Naive thymus-derived CD8-positive, alpha-beta T cell (primary cell): ENCODE data around the gene SEMG2. TPM values are rescaled to one million over a fixed set of nuclear protein-coding genes. Genes with fewer than 3 reads are reported as not detected.
A peak's percentile ranks its signal among the peaks of the same experiment; 100 is the strongest.

Experiments used
- ATAC-seq, 2 donors: fragments of 150-1000 bp; cut with Tn5 transposase in 1 of 2; sonication (Bioruptor Pico), chemical (Tn5 transposase) in 1 of 2; 1 replicate in 1 of 2; 2 replicates in 1 of 2; pipeline ENCODE4 v1.10.0; 2021; ENCODE audit warnings: mild to moderate bottlenecking in 2 of 2, moderate library complexity in 2 of 2
- POLR2A ChIA-PET: fragments of 350-600 bp; sonication (Branson Sonifier 250); formaldehyde crosslinking; loops from one replicate; lab custom pipeline; 2021; ENCODE audit warnings: antibody characterized with exemption; lab: Charles Lee
- DNase-seq, 10 donors: peaks; one replicate each; pipeline versions ENCODE4 v3.0.0 to v3.0.0-alpha.2; 2020 to 2022
- H3K27ac Mint-ChIP-seq, 10 donors: one replicate each; pipeline ENCODE4 v1.8.0; 2020 to 2022; ENCODE audit warnings: mild to moderate bottlenecking in 10 of 10, mixed read lengths in 10 of 10, moderate library complexity in 4 of 10, inconsistent platforms in 1 of 10
- H3K27me3 Mint-ChIP-seq, 5 donors: one replicate each; pipeline ENCODE4 v1.8.0; 2021 to 2022; ENCODE audit warnings: mixed read lengths in 5 of 5
- H3K36me3 Mint-ChIP-seq, 3 donors: one replicate each; pipeline ENCODE4 v1.8.0; 2020 to 2022; ENCODE audit warnings: mixed read lengths in 3 of 3, mild to moderate bottlenecking in 2 of 3, inconsistent platforms in 1 of 3
- H3K4me1 Mint-ChIP-seq, 4 donors: one replicate each; pipeline ENCODE4 v1.8.0; 2021 to 2022; ENCODE audit warnings: mixed read lengths in 4 of 4
- H3K4me3 Mint-ChIP-seq, 10 donors: one replicate each; pipeline ENCODE4 v1.8.0; 2020 to 2022; ENCODE audit warnings: mild to moderate bottlenecking in 10 of 10, mixed read lengths in 10 of 10, moderate library complexity in 6 of 10, inconsistent platforms in 1 of 10
- H3K9me3 Mint-ChIP-seq, 9 donors: one replicate each; pipeline ENCODE4 v1.8.0; 2020 to 2022; ENCODE audit warnings: mixed read lengths in 9 of 9, mild to moderate bottlenecking in 3 of 9, inconsistent platforms in 1 of 9, moderate library complexity in 1 of 9
- polyA plus RNA-seq, 3 donors: library from polyadenylated mRNA; unstranded; fragments of 300-500 nt; fragmentation: Illumina TruSeq; gene quantifications; one replicate each; pipeline ENCODE4 v1.2.3, GENCODE V29; 2021
- total RNA-seq, 8 experiments: library from RNA in 2 of 8; stranded (reverse) in 2 of 8; gene quantifications; one replicate each; pipeline ENCODE4 v1.2.3 and lab custom pipeline; 2021 to 2026

The SEMG2 gene
- total and polyA plus RNA-seq, 5 experiments from 2014 or later, result not detected

- Mint-ChIP-seq H3K27ac (no peak within 1 kb of the TSS), H3K36me3 (peaks cover 0 to 20% (median 0%) of the 10 kb centered on the region in 3 donors), H3K9me3 (peaks cover 6 to 27% (median 10%) of the 10 kb centered on the region in 9 donors), H3K4me1 (no peaks in the 10 kb centered on the region), H3K27me3 (peaks cover 34 to 64% (median 39%) of the 10 kb centered on the region in 5 donors), H3K4me3 (no peak within 1 kb of the TSS)
- DNase-seq, result no peak
- no peak for ATAC-seq
- POLR2A ChIA-PET, result no interaction called here
These were observed 14.4 kb upstream of the SEMG2 start, which contains the start of gene SEMG1 for GRCh38 chr20:45206725-45207124. SEMG1 (plus strand) TSS chr20:45207033; CDS start chr20:45207054, 21 bp downstream.

DNA sequence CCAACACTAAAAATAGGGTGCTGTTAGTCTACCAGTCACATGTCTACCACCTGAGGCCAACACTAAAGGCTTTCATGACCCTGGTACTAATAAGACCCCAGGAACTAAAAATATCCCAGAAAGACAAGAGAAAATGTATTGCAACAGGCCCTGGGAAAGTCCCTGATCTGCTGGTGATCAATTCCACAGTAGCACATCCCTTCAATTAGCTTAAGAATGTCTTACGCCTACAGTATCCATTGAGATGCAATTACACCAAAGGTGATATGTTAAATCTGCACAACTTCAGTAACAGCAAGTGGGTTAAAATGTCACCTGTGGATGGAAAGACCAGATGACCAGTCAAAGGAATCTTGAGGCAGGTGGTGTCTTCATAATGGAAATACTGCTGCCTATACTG is 11.2 kb upstream of the SEMG2 start:
- Mint-ChIP-seq H3K4me3 (no peak overlapping the region), H3K27ac (no peak overlapping the region), H3K4me1 (no peaks in the 10 kb centered on the region), H3K9me3 (peaks cover 0 to 4% (median 0%) of the 10 kb centered on the region in 9 donors), H3K27me3 (peaks cover 28 to 76% (median 41%) of the 10 kb centered on the region in 5 donors), H3K36me3 (peaks cover 0 to 5% (median 0%) of the 10 kb centered on the region in 3 donors)
- POLR2A ChIA-PET, result no interaction called here
- ATAC-seq, result no peak
- DNase-seq, result no peak

DNA sequence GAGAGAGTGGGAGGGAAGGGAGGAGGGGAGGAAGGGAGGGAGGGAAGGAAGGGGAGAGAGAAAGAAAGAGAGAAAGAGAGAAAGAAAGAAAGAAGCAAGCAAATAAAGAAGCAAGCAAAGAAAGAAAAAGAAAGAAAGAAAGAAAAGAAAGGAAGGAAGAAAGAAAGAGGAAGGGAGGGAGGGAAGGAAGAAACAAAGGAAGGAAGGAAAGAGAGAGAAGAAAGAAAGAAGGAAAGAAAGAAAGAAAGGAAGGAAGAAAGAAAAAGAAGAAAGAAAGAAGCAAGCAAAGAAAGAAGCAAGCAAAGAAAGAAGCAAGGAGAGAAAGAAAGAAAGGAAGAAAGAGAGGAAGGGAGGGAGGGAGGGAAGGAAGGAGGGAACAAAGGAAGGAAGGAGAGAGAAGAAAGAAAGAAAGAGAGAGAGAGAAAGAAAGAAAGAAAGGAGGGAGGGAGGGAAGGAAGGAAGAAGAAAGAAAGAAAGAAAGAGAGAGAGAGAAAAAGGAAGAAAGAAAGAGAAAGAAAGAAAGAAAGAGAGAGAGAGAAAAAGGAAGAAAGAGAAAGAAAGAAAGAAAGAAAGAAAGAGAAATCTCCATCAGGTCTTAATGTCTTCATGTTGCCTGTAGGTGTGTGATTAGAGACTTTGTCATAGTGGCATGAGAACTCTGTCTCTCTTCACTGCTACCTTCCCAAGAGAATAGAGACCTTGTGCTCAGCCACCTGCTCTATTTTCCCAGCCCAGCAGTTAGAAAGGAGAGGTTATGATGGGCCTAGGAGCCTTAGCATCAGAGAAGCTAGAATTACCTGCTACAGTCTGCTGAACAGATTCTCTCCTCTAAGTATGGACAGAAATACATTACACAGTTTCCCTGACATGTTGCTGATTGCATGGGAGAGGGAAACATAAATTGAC is 9.4 kb upstream of the SEMG2 start:
- H3K9me3 Mint-ChIP-seq, result no peaks in the 10 kb centered on the region
- H3K4me1 Mint-ChIP-seq, result no peaks in the 10 kb centered on the region

GRCh38 chr20:45212836-45213235 is 8.3 kb upstream of the SEMG2 start:
- peaks cover 15 to 61% (median 30%) of the 10 kb centered on the region in 5 donors for H3K27me3 Mint-ChIP-seq
- POLR2A ChIA-PET, result no interaction called here
- no peak overlapping the region for H3K4me3 Mint-ChIP-seq
- DNase-seq (no peak), ATAC-seq (no peak)
- H3K4me1 Mint-ChIP-seq, result no peaks in the 10 kb centered on the region
- no peaks in the 10 kb centered on the region for H3K9me3 Mint-ChIP-seq
- no peak overlapping the region for H3K27ac Mint-ChIP-seq
- H3K36me3 Mint-ChIP-seq, result peaks cover 0 to under 1% (median 0%) of the 10 kb centered on the region in 3 donors

More for the DNA sequence above, 9.4 kb upstream of the SEMG2 start:
- Mint-ChIP-seq H3K36me3 (peaks cover 0 to 5% (median 0%) of the 10 kb centered on the region in 3 donors), H3K27me3 (peaks cover 19 to 61% (median 35%) of the 10 kb centered on the region in 5 donors), H3K4me3 (no peak overlapping the region), H3K27ac (no peak overlapping the region)
- DNase-seq (no peak), ATAC-seq (no peak)
- POLR2A ChIA-PET, result no interaction called here

- POLR2A ChIA-PET, result no interaction called here
- Mint-ChIP-seq H3K27me3 (peaks cover 21 to 66% (median 39%) of the 10 kb centered on the region in 5 donors), H3K9me3 (no peaks in the 10 kb centered on the region), H3K4me3 (no peak overlapping the region), H3K36me3 (no peaks in the 10 kb centered on the region), H3K27ac (no peak overlapping the region), H3K4me1 (no peaks in the 10 kb centered on the region)
- DNase-seq, result no peak
- no peak for ATAC-seq
These were observed 3.0 kb upstream of the SEMG2 start for GRCh38 chr20:45218124-45218523.

DNA sequence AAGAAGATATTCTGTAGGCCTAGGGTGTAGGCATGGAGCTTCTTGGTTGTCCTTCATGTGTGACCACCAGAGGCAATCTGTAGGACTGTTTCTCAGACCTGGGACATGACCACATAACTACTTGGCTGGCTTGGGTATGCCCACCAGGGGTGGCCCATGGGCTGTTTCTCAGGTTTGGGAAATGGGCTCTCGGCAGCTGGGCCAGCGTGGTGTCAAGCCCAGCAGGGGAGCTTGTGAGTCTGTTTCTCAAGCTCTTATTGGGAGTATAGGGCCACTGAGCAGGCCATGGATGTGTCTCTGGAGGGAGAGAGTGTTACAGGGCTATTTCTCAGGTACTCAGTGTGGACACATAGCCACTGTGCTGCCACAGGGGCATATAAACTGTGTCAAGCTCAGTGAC is 2.5 kb upstream of the SEMG2 start:
- ATAC-seq (no peak), DNase-seq (no peak)
- Mint-ChIP-seq H3K4me3 (no peak overlapping the region), H3K36me3 (no peaks in the 10 kb centered on the region), H3K27ac (no peak overlapping the region), H3K9me3 (no peaks in the 10 kb centered on the region), H3K4me1 (no peaks in the 10 kb centered on the region), H3K27me3 (peaks cover 21 to 68% (median 40%) of the 10 kb centered on the region in 5 donors)
- POLR2A ChIA-PET, result no interaction called here

GRCh38 chr20:45223136-45223535 is 2.0 kb downstream of the SEMG2 start:
- Mint-ChIP-seq H3K4me1 (no peaks in the 10 kb centered on the region), H3K4me3 (no peak overlapping the region), H3K27me3 (peaks cover 22 to 61% (median 29%) of the 10 kb centered on the region in 5 donors), H3K27ac (no peak overlapping the region), H3K36me3 (no peaks in the 10 kb centered on the region), H3K9me3 (no peaks in the 10 kb centered on the region)
- ATAC-seq (no peak), DNase-seq (no peak)
- POLR2A ChIA-PET, result no interaction called here

DNA sequence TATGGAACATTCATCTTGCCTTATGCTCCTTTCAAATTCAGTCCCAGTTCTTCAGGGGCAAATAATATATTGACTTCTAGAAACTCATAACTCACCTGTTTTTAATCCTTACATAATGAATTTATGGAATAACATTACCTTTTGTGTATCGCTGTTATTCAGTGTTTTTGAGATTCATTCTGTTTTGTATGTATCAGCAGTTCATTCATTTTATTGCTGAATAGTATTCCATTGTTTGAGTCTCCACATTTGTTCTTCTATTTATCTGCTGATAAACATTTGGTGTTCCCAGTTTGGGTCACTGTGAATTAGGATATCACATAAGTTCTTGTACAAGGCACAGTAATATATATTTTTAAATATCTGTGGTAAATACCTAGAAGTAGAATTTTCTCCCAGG is 5.1 kb downstream of the SEMG2 start:
- no peaks in the 10 kb centered on the region for H3K9me3 Mint-ChIP-seq
- no peaks in the 10 kb centered on the region for H3K4me1 Mint-ChIP-seq
- DNase-seq (no peak), ATAC-seq (no peak)
- no peak overlapping the region for H3K4me3 Mint-ChIP-seq
- no peaks in the 10 kb centered on the region for H3K36me3 Mint-ChIP-seq
- H3K27me3 Mint-ChIP-seq, result peaks cover 19 to 74% (median 35%) of the 10 kb centered on the region in 5 donors
- H3K27ac Mint-ChIP-seq, result no peak overlapping the region
- POLR2A ChIA-PET, result no interaction called here

DNA sequence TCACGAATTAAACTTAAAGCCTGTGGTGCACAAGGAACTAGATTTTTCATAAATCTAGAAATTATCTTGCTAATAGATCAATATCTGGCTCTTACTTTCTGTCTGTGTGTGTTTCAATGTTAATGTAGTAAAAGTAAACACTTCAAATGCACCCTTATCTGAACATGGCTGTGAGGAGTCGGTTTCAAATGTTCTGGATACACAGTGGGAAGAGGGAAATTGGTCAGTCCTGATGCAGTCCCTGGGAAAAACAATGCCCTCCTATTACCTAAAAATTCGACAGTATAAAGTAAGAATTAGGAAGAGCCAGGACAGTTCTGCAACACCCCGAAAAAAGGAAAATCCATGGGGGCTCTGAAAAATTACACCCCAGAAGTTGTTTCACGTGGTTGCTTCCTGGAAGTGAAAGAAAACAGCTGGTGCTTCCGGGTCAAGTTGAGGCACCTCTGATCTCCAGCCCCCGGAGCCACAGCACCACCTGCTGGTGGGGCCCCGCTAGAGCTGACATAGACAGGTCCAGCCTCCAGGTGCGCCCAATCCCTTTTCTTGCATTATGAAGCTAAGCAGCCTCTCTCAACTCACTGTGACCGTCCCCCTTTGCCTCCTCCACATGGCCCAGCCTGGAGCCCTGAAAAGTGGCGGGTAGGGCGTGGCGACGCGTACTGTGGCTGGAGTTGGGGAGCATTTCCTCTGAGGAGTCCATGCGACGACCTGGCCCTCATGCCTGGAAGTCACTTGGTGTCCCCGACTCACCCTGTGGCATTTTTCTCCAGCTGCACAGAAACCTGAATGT is 8.3 kb downstream of the SEMG2 start:
- Mint-ChIP-seq H3K4me1 (no peaks in the 10 kb centered on the region), H3K4me3 (no peak overlapping the region), H3K36me3 (peaks cover 0 to 7% (median 0%) of the 10 kb centered on the region in 3 donors), H3K9me3 (peaks cover 0 to 9% (median 5%) of the 10 kb centered on the region in 9 donors), H3K27ac (peak overlapping the region in 1 of 10 donors; percentile 47), H3K27me3 (peaks cover 21 to 76% (median 28%) of the 10 kb centered on the region in 5 donors)
- POLR2A ChIA-PET, result no interaction called here
- no peak for ATAC-seq
- peak in 4 of 10 donors; percentile 3 to 12 (median 10) for DNase-seq

DNA sequence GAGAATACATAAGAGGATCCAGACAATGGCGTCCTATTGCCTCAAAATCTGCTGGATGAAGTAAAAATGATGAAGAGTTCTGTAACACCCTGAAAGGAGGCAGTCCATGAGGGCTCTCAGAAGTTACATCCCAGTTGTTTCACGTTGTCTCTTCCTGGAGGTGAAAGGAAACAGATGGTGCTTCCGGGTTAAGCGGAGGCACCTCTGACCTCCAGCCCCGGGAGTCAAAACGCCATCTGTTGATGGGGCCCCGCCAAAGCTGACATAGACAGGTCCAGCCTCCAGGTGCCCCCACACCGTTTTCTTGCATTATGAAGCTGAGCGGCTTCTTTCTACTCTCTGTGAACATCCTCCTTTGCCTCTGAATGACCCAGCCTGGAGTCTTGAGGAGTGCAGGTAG is 9.5 kb downstream of the SEMG2 start:
- POLR2A ChIA-PET, result no interaction called here
- H3K9me3 Mint-ChIP-seq, result peaks cover 2 to 19% (median 9%) of the 10 kb centered on the region in 9 donors
- peaks cover 18 to 78% (median 31%) of the 10 kb centered on the region in 5 donors for H3K27me3 Mint-ChIP-seq
- no peaks in the 10 kb centered on the region for H3K4me1 Mint-ChIP-seq
- no peak for DNase-seq
- ATAC-seq, result no peak
- no peak overlapping the region for H3K27ac Mint-ChIP-seq
- H3K36me3 Mint-ChIP-seq, result peaks cover 0 to 12% (median 0%) of the 10 kb centered on the region in 3 donors
- no peak overlapping the region for H3K4me3 Mint-ChIP-seq

DNA sequence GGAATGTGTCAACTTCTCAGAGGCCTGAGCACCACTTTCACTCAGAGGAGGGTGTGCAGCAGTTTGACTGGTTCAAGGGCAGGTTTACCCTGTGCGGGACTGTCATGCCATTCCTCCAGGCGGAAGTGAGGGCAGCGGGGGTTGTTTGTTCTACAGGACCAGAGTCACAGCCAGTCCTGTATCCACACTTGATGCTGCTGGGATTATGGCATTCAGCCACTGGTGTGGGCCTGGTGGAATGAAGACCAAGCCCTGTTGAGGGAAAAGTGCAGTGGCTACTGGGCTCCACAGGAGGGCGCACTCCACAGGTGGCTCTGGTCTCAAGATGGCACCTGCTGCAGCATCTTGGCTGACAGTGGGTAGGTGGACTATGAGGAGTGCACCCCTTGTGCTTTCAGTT is 14.8 kb downstream of the SEMG2 start:
- DNase-seq, result no peak
- Mint-ChIP-seq H3K4me1 (no peaks in the 10 kb centered on the region), H3K36me3 (peaks cover 0 to 12% (median 4%) of the 10 kb centered on the region in 3 donors), H3K9me3 (peaks cover 2 to 21% (median 10%) of the 10 kb centered on the region in 9 donors), H3K27me3 (peaks cover 27 to 81% (median 48%) of the 10 kb centered on the region in 5 donors), H3K4me3 (no peak overlapping the region), H3K27ac (no peak overlapping the region)
- ATAC-seq, result no peak
- POLR2A ChIA-PET, result no interaction called here

DNA sequence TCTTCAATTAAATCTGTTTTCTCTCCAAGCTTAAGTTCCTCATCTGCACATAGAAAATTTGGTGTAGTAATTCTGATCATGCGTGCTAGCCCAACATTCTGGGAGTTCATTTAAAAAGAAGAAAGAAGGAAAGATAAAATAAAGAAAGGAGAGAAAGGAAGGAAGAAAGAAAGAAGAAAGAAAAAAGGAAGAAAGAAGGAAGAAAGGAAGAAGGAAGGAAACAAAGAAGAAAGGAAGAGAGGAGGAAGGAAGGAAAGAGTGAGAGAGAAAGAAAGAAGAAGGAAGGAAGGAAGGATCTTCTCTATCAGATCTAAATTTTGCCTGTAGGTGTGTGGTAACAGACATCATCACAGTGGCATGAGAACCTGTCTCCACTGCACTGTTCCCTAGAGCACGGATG is 17.0 kb downstream of the SEMG2 start:
- Mint-ChIP-seq H3K27ac (no peak overlapping the region), H3K4me3 (no peak overlapping the region), H3K9me3 (peaks cover 2 to 21% (median 10%) of the 10 kb centered on the region in 9 donors), H3K4me1 (no peaks in the 10 kb centered on the region), H3K27me3 (peaks cover 23 to 60% (median 41%) of the 10 kb centered on the region in 5 donors), H3K36me3 (peaks cover 0 to 12% (median 4%) of the 10 kb centered on the region in 3 donors)
- ATAC-seq (no peak), DNase-seq (no peak)
- POLR2A ChIA-PET, result no interaction called here
